ENCODE data around the gene IGF1R. TPM values are rescaled to one million over a fixed set of nuclear protein-coding genes. Genes with fewer than 3 reads are reported as not detected.

IGF1R gene
- total RNA-seq, 1 experiment from 2014 or later, result 16.3 TPM

DNA sequence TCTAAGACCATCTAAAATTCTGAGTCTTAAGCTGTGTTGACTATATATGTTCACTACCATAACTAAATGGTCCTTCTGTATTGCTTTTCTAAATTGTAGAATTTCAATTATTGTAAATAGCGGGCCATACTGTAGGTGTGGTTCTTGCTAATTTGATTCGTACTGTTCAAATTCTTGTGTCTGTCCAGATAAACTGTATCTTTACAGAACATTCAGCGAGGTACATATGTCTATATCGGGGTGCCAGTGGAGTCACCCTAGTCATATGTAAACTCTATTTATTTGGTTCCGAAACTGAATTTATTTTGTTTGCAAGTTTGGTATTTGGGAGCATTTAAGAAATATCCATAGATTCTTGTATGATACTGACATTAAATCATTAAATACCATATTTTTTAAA is 69.0 kb downstream of the IGF1R start:
- no TSS peak for BruUV-seq (replicated peaks)
- CTCF ChIA-PET, result no interaction called here
- no peak overlapping the region for H3K4me2 ChIP-seq (ENCODE audit: low read length)
- RAD21 ChIA-PET (ENCODE audit: low non-redundant PET in 1 of 2, low total read pairs in 2 of 2, uncharacterized antibody in 2 of 2, unreplicated experiment in 2 of 2), result no interaction called here
- H3K36me3 ChIP-seq (ENCODE audit: control insufficient read depth in 1 of 2, insufficient read depth in 2 of 2, low read length in 2 of 2), result no peaks in the 10 kb centered on the region
- H3K9me2 ChIP-seq (ENCODE audit: insufficient read depth), result no peaks in the 10 kb centered on the region
- no peaks in the 10 kb centered on the region for H4K20me1 ChIP-seq (ENCODE audit: insufficient read depth)
- no peak for TF ChIP-seq ATF3 (IDR thresholded peaks at IDR 0.05)
- no peak for TF ChIP-seq ZNF274 (IDR thresholded peaks at IDR 0.05; ENCODE audit: low read depth, low read length)
- TF ChIP-seq JUND (IDR thresholded peaks at IDR 0.05), result no peak
- no peak for TF ChIP-seq CBX3 (IDR thresholded peaks at IDR 0.05; ENCODE audit: low read depth)
- TF ChIP-seq POLR2AphosphoS5 (IDR thresholded peaks at IDR 0.05; ENCODE audit: low read depth, low read length), result no peak
- TF ChIP-seq, protein P1, sequence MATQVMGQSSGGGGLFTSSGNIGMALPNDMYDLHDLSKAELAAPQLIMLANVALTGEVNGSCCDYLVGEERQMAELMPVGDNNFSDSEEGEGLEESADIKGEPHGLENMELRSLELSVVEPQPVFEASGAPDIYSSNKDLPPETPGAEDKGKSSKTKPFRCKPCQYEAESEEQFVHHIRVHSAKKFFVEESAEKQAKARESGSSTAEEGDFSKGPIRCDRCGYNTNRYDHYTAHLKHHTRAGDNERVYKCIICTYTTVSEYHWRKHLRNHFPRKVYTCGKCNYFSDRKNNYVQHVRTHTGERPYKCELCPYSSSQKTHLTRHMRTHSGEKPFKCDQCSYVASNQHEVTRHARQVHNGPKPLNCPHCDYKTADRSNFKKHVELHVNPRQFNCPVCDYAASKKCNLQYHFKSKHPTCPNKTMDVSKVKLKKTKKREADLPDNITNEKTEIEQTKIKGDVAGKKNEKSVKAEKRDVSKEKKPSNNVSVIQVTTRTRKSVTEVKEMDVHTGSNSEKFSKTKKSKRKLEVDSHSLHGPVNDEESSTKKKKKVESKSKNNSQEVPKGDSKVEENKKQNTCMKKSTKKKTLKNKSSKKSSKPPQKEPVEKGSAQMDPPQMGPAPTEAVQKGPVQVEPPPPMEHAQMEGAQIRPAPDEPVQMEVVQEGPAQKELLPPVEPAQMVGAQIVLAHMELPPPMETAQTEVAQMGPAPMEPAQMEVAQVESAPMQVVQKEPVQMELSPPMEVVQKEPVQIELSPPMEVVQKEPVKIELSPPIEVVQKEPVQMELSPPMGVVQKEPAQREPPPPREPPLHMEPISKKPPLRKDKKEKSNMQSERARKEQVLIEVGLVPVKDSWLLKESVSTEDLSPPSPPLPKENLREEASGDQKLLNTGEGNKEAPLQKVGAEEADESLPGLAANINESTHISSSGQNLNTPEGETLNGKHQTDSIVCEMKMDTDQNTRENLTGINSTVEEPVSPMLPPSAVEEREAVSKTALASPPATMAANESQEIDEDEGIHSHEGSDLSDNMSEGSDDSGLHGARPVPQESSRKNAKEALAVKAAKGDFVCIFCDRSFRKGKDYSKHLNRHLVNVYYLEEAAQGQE (IDR thresholded peaks at IDR 0.05; ENCODE audit: low read depth), result no peak
- TF ChIP-seq, protein P2, sequence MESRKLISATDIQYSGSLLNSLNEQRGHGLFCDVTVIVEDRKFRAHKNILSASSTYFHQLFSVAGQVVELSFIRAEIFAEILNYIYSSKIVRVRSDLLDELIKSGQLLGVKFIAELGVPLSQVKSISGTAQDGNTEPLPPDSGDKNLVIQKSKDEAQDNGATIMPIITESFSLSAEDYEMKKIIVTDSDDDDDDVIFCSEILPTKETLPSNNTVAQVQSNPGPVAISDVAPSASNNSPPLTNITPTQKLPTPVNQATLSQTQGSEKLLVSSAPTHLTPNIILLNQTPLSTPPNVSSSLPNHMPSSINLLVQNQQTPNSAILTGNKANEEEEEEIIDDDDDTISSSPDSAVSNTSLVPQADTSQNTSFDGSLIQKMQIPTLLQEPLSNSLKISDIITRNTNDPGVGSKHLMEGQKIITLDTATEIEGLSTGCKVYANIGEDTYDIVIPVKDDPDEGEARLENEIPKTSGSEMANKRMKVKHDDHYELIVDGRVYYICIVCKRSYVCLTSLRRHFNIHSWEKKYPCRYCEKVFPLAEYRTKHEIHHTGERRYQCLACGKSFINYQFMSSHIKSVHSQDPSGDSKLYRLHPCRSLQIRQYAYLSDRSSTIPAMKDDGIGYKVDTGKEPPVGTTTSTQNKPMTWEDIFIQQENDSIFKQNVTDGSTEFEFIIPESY (IDR thresholded peaks at IDR 0.05; ENCODE audit: extremely low read depth, insufficient replicate concordance, low read length), result no peak
- no peak for TF ChIP-seq MAX (IDR thresholded peaks at IDR 0.05)
- no peak for TF ChIP-seq FOSL1 (IDR thresholded peaks at IDR 0.05; ENCODE audit: low read depth)
- TF ChIP-seq POLR2A (IDR thresholded peaks at IDR 0.05; ENCODE audit: borderline replicate concordance, extremely low read depth, insufficient read depth, insufficient read length), result no peak
- no peak for TF ChIP-seq EZH2phosphoT487 (IDR thresholded peaks at IDR 0.05; ENCODE audit: borderline replicate concordance)
- no peak for TF ChIP-seq YY1 (IDR thresholded peaks at IDR 0.05; ENCODE audit: extremely low read depth, insufficient replicate concordance, low read depth, low read length)
- TF ChIP-seq EZH2 (IDR thresholded peaks at IDR 0.05), result no peak
- H3K27ac ChIP-seq (ENCODE audit: low read depth, low read length), result no peak overlapping the region
- no peaks in the 10 kb centered on the region for H3K27me3 ChIP-seq (ENCODE audit: insufficient read depth, low read length)
- H3K9ac ChIP-seq (ENCODE audit: low read length), result no peak overlapping the region
- H3K4me1 ChIP-seq (ENCODE audit: control insufficient read depth in 1 of 2, insufficient read depth in 2 of 2, low read length in 2 of 2), result no peaks in the 10 kb centered on the region
- DNase-seq (ENCODE audit: low read depth, low spot score) (no peak), ATAC-seq (no peak)
- H3K4me3 ChIP-seq (replicated peaks in 1 of 2; ENCODE audit: low read depth in 1 of 2, low read length in 2 of 2), result no peak overlapping the region
- no peak overlapping the region for H2AFZ ChIP-seq (ENCODE audit: low read depth, low read length, poor library complexity, severe bottlenecking)
- H3K79me2 ChIP-seq (ENCODE audit: insufficient read depth, low read length), result no peaks in the 10 kb centered on the region
- POLR2A ChIA-PET, result no interaction called here
- intact Hi-C loops (cut with micrococcal nuclease), result no loop called here
- no peaks in the 10 kb centered on the region for H3K9me3 ChIP-seq (ENCODE audit: control insufficient read depth in 1 of 2, insufficient read depth in 1 of 2, low read depth in 1 of 2, low read length in 2 of 2)
